Measurements from ENCODE around the gene ZNF808.
A peak's percentile ranks its signal among the peaks of the same experiment; 100 is the strongest.
"Not testable (repeated sequence)": the region's sequence is repeated elsewhere in the genome, so short reads cannot be mapped to it uniquely, and the experiment has no call there.

ZNF808 gene

GRCh38 chr19:52593441-52593840 lies 66.0 kb downstream of the ZNF808 start:
- DNase-seq (ENCODE audit: low read depth in 2 of 2): not testable (repeated sequence)

- no peak for DNase-seq (ENCODE audit: low read depth in 2 of 2)
These were observed 71.8 kb downstream of the ZNF808 start for GRCh38 chr19:52599241-52599640.

- no peak for DNase-seq (ENCODE audit: low read depth in 2 of 2)
These were observed 73.2 kb downstream of the ZNF808 start for GRCh38 chr19:52600639-52601024.

- DNase-seq (ENCODE audit: low read depth in 2 of 2): peak; percentile 86 to 89
These were observed 73.8 kb downstream of the ZNF808 start for GRCh38 chr19:52601025-52601973.

- not testable (repeated sequence) for DNase-seq (ENCODE audit: low read depth in 2 of 2)
These were observed 74.5 kb downstream of the ZNF808 start for GRCh38 chr19:52601974-52602366.

- DNase-seq (ENCODE audit: low read depth in 2 of 2): no peak
These were observed 75.5 kb downstream of the ZNF808 start for GRCh38 chr19:52602941-52603340.

- DNase-seq (ENCODE audit: low read depth in 2 of 2): no peak
These were observed 76.2 kb downstream of the ZNF808 start for GRCh38 chr19:52603558-52604207.
